GM20000 (cell line): ENCODE data around the gene P2RY6.

ENCODE experiments used
- DNase-seq: peaks from one replicate; pipeline ENCODE4 v3.0.0; 2012; ENCODE audit warnings: low spot score
- CTCF ChIP-seq: IDR thresholded peaks from 2 replicates; pipeline ENCODE4 v1.5.1; 2012; ENCODE audit warnings: mild to moderate bottlenecking, control low read depth; ENCODE audit errors: extremely low read depth, missing control alignments

The P2RY6 gene

GRCh38 chr11:73317803-73318202 is 45.7 kb downstream of the P2RY6 start:
- TF ChIP-seq CTCF, result no peak
- no peak for DNase-seq

DNA sequence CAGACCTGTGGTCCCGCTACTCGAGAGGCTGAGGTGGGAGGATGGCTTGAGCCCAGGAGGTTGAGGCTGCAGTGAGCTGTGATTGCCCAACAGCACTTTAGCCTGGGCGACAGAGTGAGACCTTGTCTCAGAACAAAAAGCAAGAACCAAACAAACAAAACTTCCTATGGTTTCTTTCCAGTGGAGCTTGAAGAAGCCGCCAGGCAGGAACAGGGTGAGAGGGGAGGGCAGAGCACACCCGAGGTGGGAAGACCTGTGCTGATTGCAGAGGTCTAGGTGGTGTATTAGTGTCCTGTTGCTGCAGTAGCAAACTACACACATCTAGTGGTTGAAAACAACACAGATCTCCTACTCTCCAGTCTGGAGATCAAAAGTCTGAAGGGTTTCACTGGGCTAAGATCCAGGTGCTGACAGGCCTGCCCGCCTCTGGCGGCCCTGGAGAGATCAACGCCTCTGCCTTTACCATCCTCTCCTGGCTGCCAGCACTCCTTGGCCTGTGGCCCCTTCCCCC is 46.4 kb downstream of the P2RY6 start:
- TF ChIP-seq CTCF, result no peak
- DNase-seq, result no peak

GRCh38 chr11:73320763-73321603 is 48.8 kb downstream of the P2RY6 start:
- TF ChIP-seq CTCF, result no peak
- no peak for DNase-seq

DNA sequence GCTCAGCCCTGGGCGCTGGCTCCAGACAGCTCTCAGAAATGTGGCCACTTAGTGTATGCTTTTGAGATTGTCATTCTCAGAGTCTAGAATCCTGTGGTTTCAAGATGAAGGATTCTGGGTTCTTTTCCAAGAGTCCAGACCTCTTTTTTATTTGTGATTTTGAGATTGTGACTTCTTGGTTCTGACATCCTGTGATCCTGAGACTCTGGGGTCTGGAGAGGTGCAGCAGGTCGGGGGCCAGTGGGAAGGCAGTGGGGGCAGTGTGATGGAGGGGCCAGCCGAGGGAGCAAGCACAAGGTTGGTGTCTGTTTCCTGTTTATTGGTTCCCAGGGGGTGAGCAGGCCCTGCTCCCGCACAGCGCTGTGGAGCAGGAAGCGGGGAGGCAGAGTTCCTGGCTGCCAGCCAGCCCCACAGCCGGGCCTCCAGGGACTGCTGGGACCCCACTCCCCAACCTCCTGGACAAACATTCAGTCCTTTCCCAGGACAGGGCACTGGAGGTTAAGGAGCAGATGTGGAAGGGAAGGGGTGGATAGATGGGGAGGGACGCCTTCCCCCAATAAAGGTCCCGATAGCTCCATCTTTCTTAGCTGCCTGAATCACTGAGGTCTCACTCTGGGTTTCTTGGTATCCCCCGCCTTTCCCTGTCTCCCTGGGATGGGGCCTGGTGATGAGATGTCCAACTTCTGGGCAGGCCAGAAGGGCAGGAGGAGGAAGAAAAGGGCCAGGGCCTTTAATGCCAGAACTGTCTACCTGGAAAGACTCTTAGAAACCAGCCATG is 49.7 kb downstream of the P2RY6 start:
- no peak for DNase-seq
- TF ChIP-seq CTCF, result no peak

DNA sequence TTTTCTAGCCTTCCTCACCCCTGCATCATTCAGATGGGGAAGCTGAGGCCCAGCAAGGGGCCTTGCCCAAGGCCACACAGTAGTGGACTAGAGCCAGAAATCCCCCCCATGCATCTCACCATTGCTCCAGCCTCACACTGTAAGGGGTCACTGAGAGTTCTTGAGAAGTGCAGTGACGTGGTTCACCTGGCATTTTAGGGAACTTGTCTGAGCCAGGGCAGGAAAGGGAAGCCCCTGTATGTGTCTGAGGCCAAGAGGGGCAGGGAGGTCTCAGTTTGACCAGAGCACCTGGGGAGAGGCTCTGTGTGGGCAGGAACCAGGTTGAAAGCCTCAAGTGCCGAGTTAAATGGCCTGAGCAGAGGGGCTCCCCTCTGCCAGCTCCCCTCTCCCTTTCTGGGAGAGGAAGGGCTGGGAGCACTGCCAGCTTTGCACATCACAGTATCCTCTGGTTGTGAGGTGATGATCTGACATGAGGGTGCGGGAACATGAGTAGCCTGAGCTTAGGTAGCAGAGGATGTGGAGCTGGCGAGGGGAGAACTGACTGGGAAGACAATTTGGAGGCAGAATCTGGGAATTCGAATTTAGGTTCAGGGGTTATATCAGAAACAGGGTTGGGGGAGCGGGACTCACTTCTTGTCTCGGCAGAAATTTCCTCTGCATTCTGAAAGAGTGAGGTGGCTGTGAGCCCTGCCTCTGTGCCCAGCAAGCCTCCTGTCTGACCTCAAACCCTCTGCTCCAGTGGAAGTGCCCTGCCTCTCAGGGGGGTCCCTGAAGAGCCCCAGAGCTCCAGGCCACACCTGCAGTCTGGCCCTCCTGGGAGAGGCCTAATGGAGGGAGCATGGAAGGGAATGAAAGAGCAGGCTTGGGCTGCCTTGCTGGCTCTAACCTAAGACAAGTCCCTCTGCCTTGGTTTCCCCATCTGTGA is 50.5 kb downstream of the P2RY6 start:
- no peak for TF ChIP-seq CTCF
- DNase-seq, result no peak

- TF ChIP-seq CTCF, result no peak
- DNase-seq, result no peak
Measured at GRCh38 chr11:73323464-73323863, 51.3 kb downstream of the P2RY6 start.
